GM21576 (cell line): ENCODE data around the gene JSRP1.

ENCODE experiments used
- ATAC-seq: cut with Tn5 transposase; IDR thresholded peaks from one replicate; pipeline ENCODE4 v1.9.1; 2021; ENCODE audit warnings: mild to moderate bottlenecking, moderate library complexity; ENCODE audit not compliant: unreplicated experiment

Gene JSRP1

DNA sequence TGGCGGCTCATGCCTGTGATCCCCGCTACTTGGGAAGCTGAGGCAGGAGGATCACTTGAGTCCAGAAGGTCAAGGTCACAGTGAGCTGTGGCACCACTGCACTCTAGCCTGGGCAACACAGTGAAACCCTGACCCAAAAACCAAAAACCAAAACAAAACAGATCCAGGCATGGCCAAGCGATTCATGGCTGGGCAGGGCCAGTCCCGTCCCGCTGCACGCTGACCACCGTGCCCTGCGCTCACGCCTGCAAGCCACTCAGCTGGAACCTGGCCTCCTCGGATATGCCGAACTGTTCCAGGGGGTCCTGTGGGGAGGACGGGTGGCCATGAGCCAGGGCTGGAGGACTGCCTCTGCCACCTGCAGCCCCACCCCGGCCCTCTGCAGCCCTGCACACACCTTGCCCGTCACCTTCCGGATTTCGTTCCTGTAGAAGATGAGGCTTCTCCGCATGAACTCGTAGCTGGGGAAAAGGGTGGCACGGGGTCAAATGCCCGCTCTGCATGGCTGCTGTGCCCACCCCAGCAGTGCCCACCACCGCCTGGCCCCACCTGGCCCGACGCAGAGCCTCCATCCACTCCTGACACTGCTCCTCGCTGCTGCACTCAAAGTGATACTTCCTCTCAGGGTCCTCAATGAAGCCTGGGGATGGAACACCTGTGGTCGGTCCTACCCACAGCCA is 22.5 kb downstream of the JSRP1 start:
- no peak for ATAC-seq

DNA sequence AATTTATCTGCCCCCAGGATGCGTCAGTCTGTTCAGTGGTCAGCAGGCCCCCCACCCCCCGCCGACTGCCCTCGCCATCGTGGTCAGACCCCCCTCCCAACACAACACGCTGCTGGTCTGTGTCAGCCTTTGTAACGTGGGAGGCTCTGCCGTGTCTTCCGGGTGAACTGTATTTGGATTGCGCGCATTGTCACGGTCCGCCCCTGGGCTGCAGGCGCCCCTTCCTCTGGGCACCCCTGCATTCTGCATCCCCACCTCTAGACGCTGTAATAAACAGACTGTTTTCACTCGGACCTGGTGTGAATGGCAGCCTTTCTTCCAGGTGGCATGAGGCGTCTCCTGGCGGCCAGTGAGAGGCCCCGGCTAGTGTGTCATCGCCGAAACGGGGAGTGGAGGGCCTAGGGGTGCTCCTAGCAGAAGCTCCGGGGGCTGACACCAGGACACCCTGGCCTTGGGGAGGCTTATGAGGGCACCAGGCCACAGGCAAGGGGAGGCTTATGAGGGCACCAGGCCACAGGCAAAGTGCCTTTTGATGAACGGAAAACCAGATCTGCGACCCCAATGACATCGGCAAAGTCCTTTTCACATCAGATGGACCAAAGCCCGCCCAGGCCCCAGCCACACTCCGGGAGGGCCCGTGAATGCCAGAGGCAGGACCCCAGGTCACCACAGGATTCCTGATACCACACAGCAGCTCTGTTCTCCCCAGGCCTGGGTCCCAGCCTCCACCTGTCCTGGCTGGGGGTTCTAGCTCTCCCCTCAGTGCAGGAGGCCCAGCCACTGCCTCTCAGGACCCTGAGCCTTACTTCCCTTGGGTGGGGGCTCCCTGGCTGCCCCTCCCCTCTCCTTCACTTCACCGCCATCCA is 23.7 kb downstream of the JSRP1 start:
- ATAC-seq: no peak

DNA sequence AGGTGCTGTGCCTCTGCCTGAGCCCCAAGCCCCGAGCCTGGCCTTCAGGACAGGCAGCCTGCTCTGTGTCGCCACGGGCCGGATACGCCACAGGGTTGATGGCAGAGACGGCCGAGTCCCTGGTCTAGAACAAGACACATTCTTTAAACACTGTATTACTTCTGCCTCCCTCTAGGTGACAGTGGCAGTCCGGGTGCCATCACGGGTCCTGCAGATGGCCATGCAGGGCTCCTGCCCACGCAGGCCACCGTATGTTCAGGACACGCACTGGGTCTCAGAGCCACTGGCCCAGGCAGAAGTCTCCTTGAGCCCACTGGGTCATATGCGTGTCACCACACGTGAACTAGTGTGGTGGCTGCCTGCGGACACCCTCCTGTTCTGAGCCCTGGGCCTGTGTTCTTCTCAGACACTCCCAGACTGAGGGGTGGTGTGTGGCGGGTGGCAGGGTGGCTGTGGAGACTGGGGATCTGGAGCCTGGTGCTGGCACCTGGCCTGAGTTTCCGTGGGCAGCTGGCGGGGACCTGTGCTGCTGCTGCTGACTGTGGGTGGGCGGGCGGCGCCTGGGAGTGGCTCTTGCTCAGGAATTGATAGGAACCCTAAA is 24.5 kb downstream of the JSRP1 start:
- no peak for ATAC-seq

DNA sequence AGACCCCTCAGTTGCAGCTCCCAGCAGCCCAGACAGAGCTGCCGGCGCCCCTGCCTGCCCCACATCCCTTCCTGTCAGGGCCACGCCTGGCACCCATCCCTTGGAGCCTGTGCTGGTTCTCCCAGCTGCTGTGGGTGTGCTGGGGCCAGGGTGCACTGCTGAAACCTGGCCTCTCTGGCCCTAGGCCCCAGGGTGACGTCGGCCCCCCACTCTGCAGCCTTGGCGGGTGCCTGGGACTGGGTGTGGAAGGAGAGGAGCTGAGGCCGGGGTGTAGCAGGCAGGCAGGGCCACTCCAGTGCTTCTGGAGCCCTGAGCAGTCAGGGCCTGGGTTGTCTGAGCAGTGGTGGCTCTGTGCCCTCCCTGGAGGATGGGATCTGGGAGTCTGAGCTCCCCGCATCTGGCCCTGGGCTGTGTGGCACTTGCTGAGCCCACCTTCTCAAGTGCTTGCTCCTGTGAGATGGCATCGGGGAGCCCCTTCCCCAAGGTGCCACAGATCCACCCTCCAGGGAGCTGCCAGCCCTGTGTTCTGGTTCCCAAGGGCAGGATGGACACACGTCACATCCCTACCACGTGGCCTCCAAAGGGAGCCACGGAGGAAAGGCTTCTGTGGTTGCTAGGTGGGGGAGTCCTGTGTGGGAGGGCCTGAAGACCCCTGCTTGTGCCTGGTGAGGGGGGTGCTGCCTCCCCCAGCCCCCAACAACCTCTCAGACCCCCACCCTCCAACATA is 25.2 kb downstream of the JSRP1 start:
- ATAC-seq: no peak

DNA sequence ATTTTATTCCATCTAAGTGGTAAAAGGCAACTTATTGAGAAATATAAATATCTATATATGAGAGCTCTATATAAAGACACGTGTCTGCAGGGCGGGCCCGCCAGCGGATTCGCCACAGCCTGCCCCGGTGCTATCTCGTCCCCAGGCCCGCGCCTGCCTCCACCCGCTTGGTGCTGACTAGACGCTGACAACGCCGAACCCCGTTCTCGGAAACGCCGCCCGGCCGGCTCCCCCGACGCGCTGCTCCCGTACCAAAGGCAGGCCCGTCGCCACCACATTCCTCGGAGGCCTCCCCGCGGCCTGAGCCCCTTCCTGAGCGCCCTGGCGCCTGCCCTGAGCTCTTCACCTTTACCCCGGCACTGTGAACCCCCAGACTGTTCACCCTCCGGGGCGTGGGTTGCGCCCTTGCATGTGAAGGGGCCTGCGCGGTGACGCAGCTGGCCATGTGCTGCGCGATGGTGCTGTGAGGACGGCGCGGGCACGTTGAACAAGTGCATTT is 26.1 kb downstream of the JSRP1 start:
- no peak for ATAC-seq

DNA sequence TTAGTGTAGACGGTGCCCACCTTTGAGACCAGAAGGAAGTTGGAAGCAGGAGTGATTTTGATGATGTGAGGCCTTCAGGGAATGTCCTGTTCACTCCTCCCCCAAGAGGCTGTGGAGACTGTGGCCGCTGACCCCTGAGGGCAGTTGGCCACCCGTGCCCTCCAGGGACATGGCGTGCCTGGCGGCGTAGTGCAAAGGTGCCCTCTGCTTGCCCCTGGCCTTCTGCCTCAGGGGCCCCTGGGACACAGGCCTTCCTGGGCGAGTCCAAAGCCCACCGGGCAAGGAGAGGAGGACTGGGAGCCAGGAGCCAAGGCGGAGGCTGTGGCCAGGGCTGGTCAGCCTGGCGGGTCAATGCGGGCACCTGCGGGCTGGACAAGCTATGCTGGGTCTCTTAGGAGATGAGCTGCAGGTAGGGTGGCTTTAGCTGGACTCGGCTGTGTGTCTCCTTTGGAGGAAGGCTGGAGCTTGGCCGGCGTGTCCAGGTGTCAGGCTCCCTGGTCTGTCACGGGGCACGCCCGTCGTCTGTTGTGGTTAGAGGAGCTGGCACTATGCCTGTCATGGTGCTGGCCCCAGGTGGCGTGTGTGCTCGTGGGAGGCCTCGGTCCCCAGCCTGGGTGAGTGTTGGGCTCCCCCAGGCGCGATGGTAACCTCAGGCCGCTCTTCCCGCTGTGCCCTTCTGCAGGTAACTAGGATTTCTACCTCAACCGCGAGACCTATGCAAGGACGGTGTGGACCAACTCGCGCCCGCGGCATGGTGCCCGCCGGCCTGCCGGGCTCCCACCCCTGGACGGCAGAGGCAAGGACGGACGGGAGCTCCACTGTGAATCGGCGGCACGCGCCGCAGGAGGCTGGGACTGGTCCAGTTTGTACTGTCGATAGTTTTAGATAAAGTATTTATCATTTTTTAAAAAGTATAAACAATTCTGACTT is 26.8 kb downstream of the JSRP1 start:
- ATAC-seq: no peak

DNA sequence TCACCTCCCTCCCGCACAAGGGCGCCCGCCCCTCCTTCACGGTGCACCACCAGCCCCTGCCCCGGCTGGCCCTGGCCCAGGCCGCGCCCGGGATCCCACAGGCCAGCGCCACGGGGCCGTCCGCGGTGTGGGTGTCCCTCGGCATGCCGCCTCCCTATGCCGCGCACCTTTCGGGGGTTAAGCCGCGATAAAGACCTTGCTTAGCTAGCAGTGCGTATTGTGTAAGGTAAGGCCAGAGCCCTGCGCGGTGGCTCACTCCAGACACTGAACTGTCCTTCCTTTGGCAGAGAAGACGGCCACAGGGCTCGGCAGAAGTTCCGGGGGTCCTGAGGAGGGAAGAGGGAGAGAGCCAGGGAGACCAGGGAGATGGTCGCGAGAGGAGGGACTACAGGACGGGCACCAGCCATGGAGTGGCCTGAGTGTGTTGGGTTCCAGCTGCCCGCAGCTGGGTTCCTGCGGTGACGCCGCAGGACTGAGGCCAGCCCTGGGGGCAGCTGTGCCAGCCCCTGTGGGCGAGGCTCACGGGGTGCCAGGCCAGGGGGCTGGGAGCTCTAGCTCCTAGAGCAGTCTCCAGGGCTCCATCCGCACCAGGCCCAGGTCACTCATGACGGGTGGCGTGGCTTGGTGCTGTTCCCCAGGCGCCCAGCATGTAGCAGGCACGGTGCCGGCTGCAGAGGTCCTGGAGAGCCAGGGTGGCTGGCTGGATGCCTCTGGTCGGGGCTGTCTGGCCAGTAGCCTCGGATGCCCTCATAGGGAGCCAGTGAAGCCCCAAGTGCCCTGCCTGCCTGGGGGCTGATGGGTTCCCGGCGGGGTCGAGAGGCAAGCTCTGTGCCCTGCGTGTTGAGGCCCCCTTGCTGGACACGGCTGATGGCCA is 27.8 kb downstream of the JSRP1 start:
- ATAC-seq: no peak

DNA sequence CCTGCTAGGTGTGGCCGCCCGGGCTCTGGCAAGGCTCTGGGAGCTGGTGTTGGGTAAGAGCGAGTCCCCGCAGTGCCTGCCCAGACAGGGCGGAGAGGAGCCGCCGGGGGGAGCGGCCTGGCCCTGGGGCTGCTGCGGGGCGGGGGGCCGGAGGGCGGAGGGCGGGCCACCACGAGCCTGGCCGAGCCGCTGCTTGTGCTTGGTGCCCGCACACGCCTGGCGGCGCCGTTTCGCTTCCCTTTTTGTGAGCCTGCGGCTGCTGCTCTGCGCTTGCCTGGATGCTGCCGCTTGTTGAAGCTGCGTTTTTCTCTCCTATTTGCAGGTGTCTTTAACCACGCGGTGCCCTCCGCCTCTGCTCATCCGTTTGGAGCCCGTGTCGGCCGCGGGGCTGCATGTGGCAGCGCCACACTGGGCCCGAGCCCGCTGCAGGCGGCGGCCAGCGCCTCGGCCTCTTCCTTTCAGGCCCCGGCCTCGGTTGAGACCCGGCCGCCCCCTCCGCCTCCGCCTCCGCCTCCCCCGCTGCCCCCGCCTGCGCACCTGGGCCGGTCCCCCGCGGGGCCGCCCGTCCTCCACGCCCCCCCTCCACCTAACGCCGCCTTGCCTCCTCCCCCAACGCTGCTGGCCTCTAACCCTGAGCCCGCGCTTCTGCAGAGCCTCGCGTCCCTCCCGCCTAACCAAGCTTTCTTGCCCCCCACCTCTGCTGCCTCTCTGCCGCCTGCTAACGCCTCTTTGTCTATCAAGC is 28.6 kb downstream of the JSRP1 start:
- no peak for ATAC-seq

DNA sequence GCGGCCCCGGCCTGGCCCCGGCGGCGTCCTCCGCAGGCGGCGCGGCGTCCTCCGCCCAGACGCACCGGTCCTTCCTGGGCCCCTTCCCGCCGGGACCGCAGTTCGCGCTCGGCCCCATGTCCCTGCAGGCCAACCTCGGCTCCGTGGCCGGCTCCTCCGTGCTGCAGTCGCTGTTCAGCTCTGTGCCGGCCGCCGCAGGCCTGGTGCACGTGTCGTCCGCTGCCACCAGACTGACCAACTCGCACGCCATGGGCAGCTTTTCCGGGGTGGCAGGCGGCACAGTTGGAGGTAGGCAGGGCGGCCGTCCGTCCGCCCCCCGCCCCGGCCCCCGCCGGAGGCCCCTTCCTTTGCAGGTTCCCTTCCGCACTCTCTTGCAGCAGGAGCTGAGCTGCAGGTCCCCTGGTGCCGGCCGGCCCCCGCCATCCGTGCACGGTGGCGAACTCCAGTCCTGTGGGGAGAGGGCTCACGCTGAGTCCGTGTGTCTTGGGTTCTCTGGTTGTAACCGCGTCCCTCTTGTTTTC is 29.3 kb downstream of the JSRP1 start:
- ATAC-seq: no peak

DNA sequence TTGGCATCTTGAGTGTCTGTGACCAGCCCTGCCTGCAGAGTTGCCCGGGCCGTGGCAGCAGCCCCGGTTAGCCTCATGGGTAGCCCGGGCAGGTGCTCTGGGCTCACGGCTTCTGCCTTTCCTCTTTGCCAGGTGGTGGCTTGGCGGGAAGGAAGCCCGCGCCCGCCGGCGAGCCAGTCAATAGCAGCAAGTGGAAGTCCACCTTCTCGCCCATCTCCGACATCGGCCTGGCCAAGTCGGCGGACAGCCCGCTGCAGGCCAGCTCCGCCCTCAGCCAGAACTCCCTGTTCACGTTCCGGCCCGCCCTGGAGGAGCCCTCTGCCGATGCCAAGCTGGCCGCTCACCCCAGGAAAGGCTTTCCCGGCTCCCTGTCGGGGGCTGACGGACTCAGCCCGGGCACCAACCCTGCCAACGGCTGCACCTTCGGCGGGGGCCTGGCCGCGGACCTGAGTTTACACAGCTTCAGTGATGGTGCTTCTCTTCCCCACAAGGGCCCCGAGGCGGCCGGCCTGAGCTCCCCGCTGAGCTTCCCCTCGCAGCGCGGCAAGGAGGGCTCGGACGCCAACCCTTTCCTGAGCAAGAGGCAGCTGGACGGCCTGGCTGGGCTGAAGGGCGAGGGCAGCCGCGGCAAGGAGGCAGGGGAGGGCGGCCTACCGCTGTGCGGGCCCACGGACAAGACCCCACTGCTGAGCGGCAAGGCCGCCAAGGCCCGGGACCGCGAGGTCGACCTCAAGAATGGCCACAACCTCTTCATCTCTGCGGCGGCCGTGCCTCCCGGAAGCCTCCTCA is 30.0 kb downstream of the JSRP1 start:
- ATAC-seq: no peak

DNA sequence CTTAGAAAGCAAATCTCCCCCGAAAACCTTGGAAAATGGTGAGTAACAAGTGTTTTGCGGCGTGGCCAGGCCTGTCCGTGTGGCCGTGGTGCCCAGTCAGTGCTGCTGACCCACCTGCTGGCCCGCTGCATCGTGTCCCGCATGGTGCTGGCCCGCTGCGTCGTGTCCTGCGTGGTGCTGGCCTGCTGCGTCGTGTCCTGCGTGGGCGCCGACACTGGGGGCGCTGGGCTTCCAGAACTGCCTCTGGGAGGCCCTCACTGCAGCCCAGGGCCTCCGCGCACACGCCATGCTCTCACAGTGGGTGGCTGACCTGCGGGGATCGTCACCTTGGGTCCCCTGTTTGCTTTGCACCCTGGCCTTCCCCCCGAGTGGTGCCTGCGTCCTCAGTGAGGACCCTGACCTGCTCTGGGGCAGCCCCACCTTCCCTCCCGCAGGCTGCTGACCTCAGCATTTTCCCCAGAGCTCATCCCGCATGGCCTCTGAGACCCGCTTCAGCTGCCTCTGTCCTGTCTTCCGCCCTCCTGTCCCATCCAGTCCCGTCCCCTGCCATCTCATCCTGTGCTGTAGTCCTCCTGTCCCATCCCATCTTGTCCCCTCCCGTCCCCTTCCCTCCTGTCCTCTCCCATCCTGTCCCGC is 30.7 kb downstream of the JSRP1 start:
- ATAC-seq: no peak

DNA sequence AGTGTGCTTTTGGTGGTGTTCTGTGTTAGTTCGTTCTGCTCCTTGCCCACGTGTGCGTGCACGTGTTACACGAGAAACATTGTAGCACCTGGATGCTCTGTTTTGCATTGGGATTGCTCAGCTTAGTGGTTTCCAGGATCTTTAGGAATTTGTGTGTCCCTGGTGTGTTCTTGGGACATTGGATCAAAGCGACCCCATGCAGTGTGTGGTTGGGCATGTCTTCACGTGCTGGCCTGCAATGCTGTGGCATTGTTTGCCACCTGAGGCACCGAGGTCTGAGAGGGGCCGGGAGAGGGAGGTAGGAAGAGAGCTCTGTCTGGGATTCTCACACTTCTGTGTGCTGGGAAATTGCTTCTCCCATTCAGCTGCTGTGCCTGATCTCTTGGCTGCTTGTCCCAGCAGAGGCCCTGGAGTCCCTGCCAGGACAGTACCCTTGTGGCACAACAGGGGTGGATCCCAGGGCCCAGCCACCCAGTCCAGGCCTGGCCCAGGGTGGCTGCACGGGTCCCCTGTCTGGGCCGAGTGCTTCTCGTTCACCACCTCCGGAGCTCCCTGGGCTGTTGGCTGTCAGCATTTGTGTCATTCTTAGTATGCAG is 31.4 kb downstream of the JSRP1 start:
- ATAC-seq: no peak

DNA sequence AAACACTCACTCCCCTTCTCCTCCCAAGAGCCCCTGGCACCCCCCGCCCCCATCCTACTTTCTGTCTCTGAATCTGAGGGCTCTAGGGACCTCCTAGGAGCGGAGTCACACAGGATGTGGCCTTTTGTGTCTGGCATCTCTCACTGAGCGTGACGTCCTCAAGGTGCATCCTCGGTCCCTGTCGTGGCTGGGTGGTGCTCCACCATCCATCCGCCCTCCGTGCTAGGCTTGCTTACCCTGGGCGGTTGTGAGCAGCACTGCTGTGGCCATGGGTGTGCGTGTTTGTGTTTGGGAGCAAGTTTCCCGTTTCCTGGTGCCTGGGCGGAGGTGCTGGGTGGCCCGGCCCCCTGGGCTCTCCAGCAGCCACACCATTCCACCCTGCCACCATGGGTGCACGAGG is 32.3 kb downstream of the JSRP1 start:
- ATAC-seq: no peak

DNA sequence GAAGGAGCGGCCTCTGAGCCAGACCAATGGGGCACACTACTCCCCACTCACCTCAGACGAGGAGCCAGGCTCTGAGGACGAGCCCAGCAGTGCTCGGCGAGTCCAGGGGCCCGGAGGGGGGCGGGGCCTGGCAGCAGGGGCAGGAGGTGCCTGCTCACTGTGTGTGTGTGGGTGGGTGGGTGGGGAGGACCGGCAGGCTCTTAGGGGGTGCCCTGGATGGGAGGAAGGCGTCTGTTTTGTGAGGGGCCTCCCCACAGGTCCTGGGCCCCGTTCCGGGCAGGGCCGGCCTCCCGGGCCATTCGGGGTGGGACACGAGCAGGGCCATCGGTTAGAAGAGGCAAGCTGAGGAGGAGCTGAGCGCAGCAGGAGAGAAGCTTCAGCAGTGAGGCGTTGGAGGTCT is 32.8 kb downstream of the JSRP1 start:
- no peak for ATAC-seq

DNA sequence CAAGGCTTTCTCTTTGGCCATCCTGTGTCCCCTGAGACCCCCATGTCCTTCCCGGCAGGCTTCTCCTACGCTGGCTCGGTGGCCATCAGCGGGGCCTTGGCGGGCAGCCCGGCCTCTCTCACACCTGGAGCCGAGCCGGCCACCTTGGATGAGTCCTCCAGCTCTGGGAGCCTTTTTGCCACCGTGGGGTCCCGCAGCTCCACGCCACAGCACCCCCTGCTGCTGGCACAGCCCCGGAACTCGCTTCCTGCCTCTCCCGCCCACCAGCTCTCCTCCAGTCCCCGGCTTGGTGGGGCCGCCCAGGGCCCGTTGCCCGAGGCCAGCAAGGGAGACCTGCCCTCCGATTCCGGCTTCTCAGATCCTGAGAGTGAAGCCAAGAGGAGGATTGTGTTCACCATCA is 34.3 kb downstream of the JSRP1 start:
- no peak for ATAC-seq

DNA sequence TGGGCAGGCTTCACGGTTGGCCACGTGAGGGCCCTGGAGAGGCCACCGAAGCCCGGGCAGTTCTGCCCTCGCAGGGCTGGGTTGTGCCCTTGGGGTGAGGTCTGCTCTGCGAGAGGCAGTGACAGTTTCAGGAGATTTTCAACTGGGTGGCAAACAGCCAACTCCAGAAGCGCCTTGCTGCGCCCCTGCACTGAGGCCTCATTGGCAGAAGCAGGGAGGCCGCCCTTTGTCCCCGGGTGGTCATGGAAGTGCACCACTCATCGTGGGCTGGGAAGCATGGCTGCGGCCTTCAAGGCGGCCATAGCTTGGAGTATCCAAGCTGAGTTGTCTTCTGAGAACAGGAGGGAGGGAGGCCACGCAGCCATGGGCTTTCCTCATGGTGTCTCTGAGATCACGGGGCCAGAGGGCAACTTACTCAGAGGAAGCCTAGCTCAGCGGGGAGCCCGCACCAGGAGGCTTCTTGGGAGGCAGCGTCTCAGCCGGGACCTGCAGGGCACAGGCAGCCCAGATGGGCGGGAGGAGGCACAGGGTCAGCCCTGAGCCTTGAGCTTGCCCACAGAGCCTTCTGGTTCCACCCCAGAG is 34.9 kb downstream of the JSRP1 start:
- no peak for ATAC-seq
